GM18873 (cell line): Measurements from ENCODE around the gene OR52K1.

Experiments used
- ATAC-seq: cut with Tn5 transposase; IDR thresholded peaks from one replicate; pipeline ENCODE4 v1.9.1; 2021; ENCODE audit warnings: mild to moderate bottlenecking, moderate library complexity, moderate number of reproducible peaks; ENCODE audit not compliant: unreplicated experiment, low FRiP score

OR52K1 gene

GRCh38 chr11:4482445-4482844 is at the start of gene OR52K1:
Gene OR52K1 (plus strand): TSS chr11:4482646. CDS start chr11:4488901, 6,255 bp downstream.
- no peak for ATAC-seq

GRCh38 chr11:4433856-4434255 is 48.6 kb upstream of the OR52K1 start:
- ATAC-seq = no peak

- ATAC-seq = no peak
Observed at GRCh38 chr11:4436411-4436810, 46.0 kb upstream of the OR52K1 start.

- ATAC-seq = no peak
Observed at GRCh38 chr11:4441515-4441914, 40.9 kb upstream of the OR52K1 start.

GRCh38 chr11:4443232-4443891 is 39.1 kb upstream of the OR52K1 start:
- no peak for ATAC-seq

GRCh38 chr11:4448995-4449394 is 33.5 kb upstream of the OR52K1 start, which contains the start of gene OR52K2:
Gene OR52K2 (plus strand): TSS chr11:4449295. CDS start chr11:4449340, 45 bp downstream.
- no peak for ATAC-seq

- no peak for ATAC-seq
Observed at GRCh38 chr11:4453118-4453517, 29.3 kb upstream of the OR52K1 start.

DNA sequence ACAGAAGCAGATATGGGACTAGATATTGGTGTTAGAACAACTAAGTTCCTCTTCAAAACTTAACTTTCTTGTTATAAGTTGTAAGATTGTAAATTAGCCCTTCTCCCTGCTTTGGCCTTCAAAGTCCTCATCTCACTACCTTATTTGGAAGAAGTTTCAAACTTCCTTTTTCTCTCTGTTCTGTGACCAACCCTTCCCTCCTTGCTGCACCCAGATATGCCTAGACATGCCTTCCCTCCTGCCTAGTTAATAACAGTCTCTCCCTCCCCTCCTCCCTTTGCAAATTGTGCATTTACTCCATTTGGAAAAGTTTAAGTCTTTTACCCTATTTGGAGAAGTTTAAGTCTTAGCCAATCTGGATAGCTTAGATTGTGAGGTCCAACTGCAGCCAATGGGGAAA is 28.4 kb upstream of the OR52K1 start:
- no peak for ATAC-seq

- no peak for ATAC-seq
Observed at GRCh38 chr11:4455419-4455818, 27.0 kb upstream of the OR52K1 start.

GRCh38 chr11:4459500-4459899 is 22.9 kb upstream of the OR52K1 start:
- ATAC-seq = peak; percentile 91

- ATAC-seq = no peak
Observed at GRCh38 chr11:4460151-4460550, 22.3 kb upstream of the OR52K1 start.

GRCh38 chr11:4464216-4465159 is 18.0 kb upstream of the OR52K1 start:
- ATAC-seq = no peak

GRCh38 chr11:4465407-4465806 is 17.0 kb upstream of the OR52K1 start:
- no peak for ATAC-seq

GRCh38 chr11:4466131-4466870 is 16.1 kb upstream of the OR52K1 start:
- ATAC-seq = no peak

- no peak for ATAC-seq
Observed at GRCh38 chr11:4466871-4467442, 15.5 kb upstream of the OR52K1 start.

- ATAC-seq = no peak
Observed at GRCh38 chr11:4467811-4468606, 14.4 kb upstream of the OR52K1 start.

DNA sequence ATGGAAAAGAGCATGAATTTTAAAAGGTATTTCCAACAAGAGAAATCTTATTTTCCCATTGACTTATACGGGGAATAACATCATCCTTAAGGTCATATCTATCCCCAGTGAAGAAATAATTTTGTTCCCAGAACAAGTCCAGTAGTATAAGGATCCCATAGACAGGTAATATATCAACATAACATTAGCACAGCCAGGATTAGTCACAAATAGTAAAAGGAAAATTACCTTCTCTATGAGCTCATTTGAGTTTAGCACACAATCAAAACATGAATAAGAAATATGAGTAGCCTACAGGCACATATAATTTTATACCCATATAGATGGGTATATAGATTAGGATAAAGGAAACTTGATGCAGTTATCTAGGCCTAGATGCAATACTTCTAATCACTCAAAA is 2.8 kb upstream of the OR52K1 start:
- no peak for ATAC-seq

GRCh38 chr11:4480577-4481239 is 1.7 kb upstream of the OR52K1 start:
- ATAC-seq = no peak

GRCh38 chr11:4481240-4481582 is 1.2 kb upstream of the OR52K1 start:
- no peak for ATAC-seq
